Right atrium auricular region (tissue), 2 donors: ENCODE data around the gene NUFIP2. TPM values are rescaled to one million over a fixed set of nuclear protein-coding genes. Genes with fewer than 3 reads are reported as not detected.

Experiments used
- DNase-seq: peaks from one replicate; pipeline ENCODE4 v3.0.0-alpha.2; 2019; ENCODE audit warnings: low spot score
- H3K27ac ChIP-seq, 2 donors: fragments of 200-600 bp; sonication (generic); 1 replicate in 1 of 2; 2 replicates in 1 of 2; pipeline ENCODE4 v1.5.1; 2016 to 2019
- H3K27me3 ChIP-seq, 2 donors: fragments of 200-600 bp; sonication (generic); one replicate each; pipeline versions ENCODE4 v1.5.1 to v1.6.0; 2017 to 2019
- H3K36me3 ChIP-seq: fragments of 200-600 bp; sonication (generic); one replicate; pipeline ENCODE4 v1.5.1; 2016
- H3K4me1 ChIP-seq, 2 donors: fragments of 200-600 bp; sonication (generic); one replicate each; pipeline versions ENCODE4 v1.5.1 to v1.6.0; 2017 to 2019
- H3K4me3 ChIP-seq, 2 donors: fragments of 200-600 bp; sonication (generic); 1 replicate in 1 of 2; 2 replicates in 1 of 2; pipeline ENCODE4 v1.5.1; 2017 to 2019; ENCODE audit warnings: mild to moderate bottlenecking in 1 of 2, moderate library complexity in 1 of 2
- H3K9me3 ChIP-seq, 2 donors: fragments of 200-600 bp; sonication (generic); one replicate each; pipeline ENCODE4 v1.5.1; 2019
- total RNA-seq, 2 donors: library from RNA; depleted of rRNA; stranded (reverse); fragments of >200 nt; gene quantifications; one replicate each; pipeline ENCODE4 v1.1.0, GENCODE V29; 2016
- TF ChIP-seq, protein P1 (sequence below), 2 donors: fragments of 200-600 bp; sonication (generic); IDR thresholded peaks; one replicate each; pipeline ENCODE4 v1.5.1; 2019; ENCODE audit warnings: antibody characterized with exemption in 2 of 2

The NUFIP2 gene
- total RNA-seq, 2 donors from 2014 or later = 25.4 to 27.0 TPM

DNA sequence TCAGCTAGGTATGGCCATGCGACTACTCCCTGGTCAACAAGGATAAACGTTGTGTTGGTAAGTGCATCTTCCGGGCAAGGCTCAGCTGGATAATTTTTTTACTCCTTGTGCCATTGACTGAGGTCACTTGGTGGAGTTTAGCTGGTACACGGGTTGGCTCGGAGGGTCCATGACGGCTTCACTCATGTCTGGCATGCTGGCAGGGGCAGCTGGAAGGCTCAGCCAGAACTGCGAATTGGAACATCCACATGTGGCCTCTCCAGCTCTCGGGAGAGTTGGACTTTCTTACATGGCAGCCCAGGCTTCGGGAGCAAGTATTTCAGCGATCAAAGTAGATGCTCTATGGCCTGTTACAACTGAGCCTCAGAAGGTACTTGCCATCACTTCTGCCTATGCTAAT, 78.8 kb downstream of the NUFIP2 start:
- no peak for DNase-seq
- H3K36me3 ChIP-seq = no peaks in the 10 kb centered on the region
- H3K27me3 ChIP-seq = no peaks in the 10 kb centered on the region
- no peak overlapping the region for H3K4me3 ChIP-seq
- peaks cover 0 to 9% of the 10 kb centered on the region in 2 donors for H3K4me1 ChIP-seq
- no peaks in the 10 kb centered on the region for H3K9me3 ChIP-seq
- peak overlapping the region in 1 of 2 donors; percentile 11 for H3K27ac ChIP-seq
- TF ChIP-seq, protein P1, sequence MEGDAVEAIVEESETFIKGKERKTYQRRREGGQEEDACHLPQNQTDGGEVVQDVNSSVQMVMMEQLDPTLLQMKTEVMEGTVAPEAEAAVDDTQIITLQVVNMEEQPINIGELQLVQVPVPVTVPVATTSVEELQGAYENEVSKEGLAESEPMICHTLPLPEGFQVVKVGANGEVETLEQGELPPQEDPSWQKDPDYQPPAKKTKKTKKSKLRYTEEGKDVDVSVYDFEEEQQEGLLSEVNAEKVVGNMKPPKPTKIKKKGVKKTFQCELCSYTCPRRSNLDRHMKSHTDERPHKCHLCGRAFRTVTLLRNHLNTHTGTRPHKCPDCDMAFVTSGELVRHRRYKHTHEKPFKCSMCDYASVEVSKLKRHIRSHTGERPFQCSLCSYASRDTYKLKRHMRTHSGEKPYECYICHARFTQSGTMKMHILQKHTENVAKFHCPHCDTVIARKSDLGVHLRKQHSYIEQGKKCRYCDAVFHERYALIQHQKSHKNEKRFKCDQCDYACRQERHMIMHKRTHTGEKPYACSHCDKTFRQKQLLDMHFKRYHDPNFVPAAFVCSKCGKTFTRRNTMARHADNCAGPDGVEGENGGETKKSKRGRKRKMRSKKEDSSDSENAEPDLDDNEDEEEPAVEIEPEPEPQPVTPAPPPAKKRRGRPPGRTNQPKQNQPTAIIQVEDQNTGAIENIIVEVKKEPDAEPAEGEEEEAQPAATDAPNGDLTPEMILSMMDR (IDR thresholded peaks at IDR 0.05) = no peak

DNA sequence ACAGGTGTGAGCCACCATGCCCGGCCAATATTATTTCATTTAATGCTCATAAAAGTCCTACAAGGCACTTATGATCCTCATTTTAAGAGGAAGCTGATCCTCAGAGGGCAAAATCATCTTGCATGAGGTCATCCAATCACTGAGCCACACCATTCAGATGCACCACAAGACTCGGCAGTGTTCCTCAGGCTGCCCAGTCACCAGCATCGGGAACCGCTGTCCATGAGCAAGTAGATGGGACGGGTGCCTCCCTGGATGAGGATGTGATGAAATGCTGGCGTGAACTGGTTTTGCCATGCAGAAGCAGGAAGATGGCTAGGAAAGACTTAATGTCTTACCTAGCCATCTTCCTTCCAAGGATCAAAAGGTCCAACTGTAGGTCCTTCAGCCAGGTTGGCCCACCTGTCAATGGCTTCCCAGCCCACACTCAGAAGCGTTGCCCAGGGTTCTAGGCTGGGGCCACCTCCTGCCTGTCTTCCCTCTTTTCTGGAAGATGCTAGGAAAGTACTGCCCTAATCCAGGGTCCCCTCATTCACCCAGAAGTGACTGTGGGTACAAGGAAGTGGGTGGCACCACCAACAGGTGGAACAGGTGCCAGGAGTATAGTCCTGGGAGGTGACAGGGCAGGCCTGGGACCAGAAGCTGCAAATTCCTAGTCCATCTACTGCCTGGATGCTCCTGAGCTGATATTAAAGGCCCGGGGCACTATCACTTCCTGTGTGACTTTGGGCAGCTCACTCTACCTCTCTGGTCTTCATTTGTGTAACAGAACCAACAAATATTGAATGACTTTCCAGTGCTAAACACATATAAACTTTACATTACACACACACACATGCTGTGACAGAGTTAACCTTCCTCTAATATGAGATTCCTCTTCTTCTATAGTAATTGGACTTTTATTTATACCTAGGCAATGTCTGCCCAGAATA, 79.5 kb downstream of the NUFIP2 start:
- Histone ChIP-seq H3K27me3 (no peaks in the 10 kb centered on the region), H3K36me3 (no peaks in the 10 kb centered on the region), H3K9me3 (no peaks in the 10 kb centered on the region), H3K4me3 (no peak overlapping the region), H3K27ac (no peak overlapping the region), H3K4me1 (peaks cover 0 to 5% of the 10 kb centered on the region in 2 donors)
- TF ChIP-seq, protein P1 (IDR thresholded peaks at IDR 0.05) = no peak
- DNase-seq = peak; percentile 61

DNA sequence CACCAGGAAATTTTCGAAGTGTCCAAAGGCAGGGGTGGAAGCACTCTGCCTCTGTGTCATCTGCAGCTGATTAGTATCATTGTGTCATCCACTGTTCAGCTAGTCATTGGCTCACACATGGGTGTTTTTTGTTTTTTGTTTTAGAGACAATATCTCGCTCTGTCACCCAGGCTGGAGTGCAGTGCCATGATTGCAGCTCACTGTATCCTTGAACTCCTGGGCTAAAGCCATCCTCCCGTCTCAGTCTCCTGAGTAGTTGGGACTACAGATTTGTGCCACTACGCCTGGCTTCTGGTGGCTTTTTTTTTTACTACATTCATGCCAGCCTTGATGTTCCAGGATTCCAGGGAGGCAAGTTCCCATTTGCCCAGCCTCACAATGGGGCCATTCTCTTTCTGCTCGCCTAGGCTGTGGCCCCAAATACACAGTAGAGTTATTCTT, 81.2 kb downstream of the NUFIP2 start:
- Histone ChIP-seq H3K27me3 (no peaks in the 10 kb centered on the region), H3K27ac (no peak overlapping the region), H3K4me1 (no peaks in the 10 kb centered on the region), H3K9me3 (no peaks in the 10 kb centered on the region), H3K36me3 (no peaks in the 10 kb centered on the region), H3K4me3 (no peak overlapping the region)
- no peak for DNase-seq
- TF ChIP-seq, protein P1 (IDR thresholded peaks at IDR 0.05) = no peak

DNA sequence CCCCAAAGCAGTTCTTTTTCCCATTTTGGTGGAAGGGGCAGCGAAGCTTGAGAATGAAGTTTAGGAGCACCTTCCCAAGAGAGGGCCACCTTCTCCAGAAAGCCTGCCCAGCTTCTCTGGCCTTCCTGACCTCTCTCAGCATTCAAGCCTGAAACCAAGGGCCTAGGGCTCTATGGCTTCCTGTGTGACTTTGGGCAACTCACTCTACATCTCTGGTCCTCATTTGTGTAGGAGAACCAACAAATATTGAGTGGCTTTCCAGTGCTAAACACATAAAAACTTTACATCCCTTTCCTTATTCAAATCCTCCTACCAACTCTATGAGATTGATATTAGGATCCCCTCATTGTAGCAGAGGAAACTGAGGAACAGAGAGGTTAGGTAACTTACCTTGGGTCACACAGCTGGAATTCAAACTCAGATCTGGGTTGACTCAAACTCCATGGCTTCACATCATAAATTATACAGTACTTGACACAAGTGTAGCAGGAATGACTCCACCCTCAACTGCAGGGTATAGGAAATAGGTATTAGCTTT, 81.8 kb downstream of the NUFIP2 start:
- Histone ChIP-seq H3K4me1 (no peaks in the 10 kb centered on the region), H3K27me3 (no peaks in the 10 kb centered on the region), H3K27ac (no peak overlapping the region), H3K36me3 (no peaks in the 10 kb centered on the region), H3K4me3 (no peak overlapping the region), H3K9me3 (no peaks in the 10 kb centered on the region)
- TF ChIP-seq, protein P1 (IDR thresholded peaks at IDR 0.05) = no peak
- no peak for DNase-seq

GRCh38 chr17:29210879-29211278, 83.1 kb downstream of the NUFIP2 start:
- no peaks in the 10 kb centered on the region for H3K36me3 ChIP-seq
- DNase-seq = no peak
- TF ChIP-seq, protein P1 (IDR thresholded peaks at IDR 0.05) = no peak

More at GRCh38 chr17:29210879-29211278, 83.1 kb downstream of the NUFIP2 start:
- H3K27ac ChIP-seq = no peak overlapping the region
- H3K9me3 ChIP-seq = no peaks in the 10 kb centered on the region
- H3K27me3 ChIP-seq = no peaks in the 10 kb centered on the region
- no peaks in the 10 kb centered on the region for H3K4me1 ChIP-seq
- H3K4me3 ChIP-seq = no peak overlapping the region
